ENCODE measurements around the gene TTLL5.

- TF ChIP-seq, protein P1, sequence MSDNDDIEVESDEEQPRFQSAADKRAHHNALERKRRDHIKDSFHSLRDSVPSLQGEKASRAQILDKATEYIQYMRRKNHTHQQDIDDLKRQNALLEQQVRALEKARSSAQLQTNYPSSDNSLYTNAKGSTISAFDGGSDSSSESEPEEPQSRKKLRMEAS (IDR thresholded peaks at IDR 0.05; ENCODE audit: low read depth, low read length) = no peak
- TF ChIP-seq EZH2 (IDR thresholded peaks at IDR 0.05; ENCODE audit: borderline replicate concordance, control insufficient read depth, low read depth, low read length) (no peak), REST (IDR thresholded peaks at IDR 0.05; ENCODE audit: low read depth, low read length) (no peak), YY1 (IDR thresholded peaks at IDR 0.05; ENCODE audit: low read depth, low read length) (no peak), PBX3 (IDR thresholded peaks at IDR 0.05; ENCODE audit: insufficient replicate concordance, low read depth, low read length) (no peak), ZNF274 (IDR thresholded peaks at IDR 0.05; ENCODE audit: insufficient read depth, insufficient read length) (no peak), CTCF (IDR thresholded peaks at IDR 0.05 in 2 of 3, conservative IDR thresholded peaks at IDR 0.05 in 1 of 3; ENCODE audit: control insufficient read depth in 2 of 3, extremely low read depth in 1 of 3, insufficient read depth in 1 of 3, low read depth in 3 of 3, low read length in 3 of 3) (no peak), EP300 (IDR thresholded peaks at IDR 0.05; ENCODE audit: borderline replicate concordance in 1 of 2, control insufficient read depth in 1 of 2, low read depth in 2 of 2, low read length in 2 of 2) (no peak), NR2C2 (IDR thresholded peaks at IDR 0.05; ENCODE audit: borderline replicate concordance, control insufficient read depth, insufficient read length, low read depth) (no peak), NBN (IDR thresholded peaks at IDR 0.05) (no peak), CHD4 (IDR thresholded peaks at IDR 0.05) (no peak), STAT3 (IDR thresholded peaks at IDR 0.05; ENCODE audit: low read depth, low read length) (no peak), POLR2A (IDR thresholded peaks at IDR 0.05; ENCODE audit: low read depth, low read length) (no peak)
Observed at GRCh38 chr14:75971509-75971908, 310.5 kb downstream of the TTLL5 start.
